Measurements from ENCODE around the gene MSI2.

The MSI2 gene

GRCh38 chr17:57574040-57574513 lies 317.8 kb downstream of the MSI2 start:
- no peak for FAIRE-seq

GRCh38 chr17:57576744-57577143 lies 320.4 kb downstream of the MSI2 start:
- no peak for FAIRE-seq
- TF ChIP-seq TAF1 (IDR thresholded peaks at IDR 0.05; ENCODE audit: borderline replicate concordance, low read depth, low read length) (no peak), POLR2A (IDR thresholded peaks at IDR 0.05; ENCODE audit: low read depth, low read length) (no peak), POLR2AphosphoS5 (IDR thresholded peaks at IDR 0.05; ENCODE audit: low read depth, low read length) (no peak)
- DNase-seq (ENCODE audit: insufficient read length) = no peak

More at GRCh38 chr17:57574040-57574513, 317.8 kb downstream of the MSI2 start:
- no peak for TF ChIP-seq POLR2AphosphoS5 (IDR thresholded peaks at IDR 0.05; ENCODE audit: low read depth, low read length)
- no peak for TF ChIP-seq TAF1 (IDR thresholded peaks at IDR 0.05; ENCODE audit: borderline replicate concordance, low read depth, low read length)
- TF ChIP-seq POLR2A (IDR thresholded peaks at IDR 0.05; ENCODE audit: low read depth, low read length) = no peak
- DNase-seq (ENCODE audit: insufficient read length) = no peak

GRCh38 chr17:57577751-57578607 lies 321.7 kb downstream of the MSI2 start:
- DNase-seq (ENCODE audit: insufficient read length) = no peak

GRCh38 chr17:57578608-57579225 lies 322.4 kb downstream of the MSI2 start:
- FAIRE-seq = no peak
- TF ChIP-seq POLR2A (IDR thresholded peaks at IDR 0.05; ENCODE audit: low read depth, low read length) (no peak), POLR2AphosphoS5 (IDR thresholded peaks at IDR 0.05; ENCODE audit: low read depth, low read length) (no peak), TAF1 (IDR thresholded peaks at IDR 0.05; ENCODE audit: borderline replicate concordance, low read depth, low read length) (no peak)
- no peak for DNase-seq (ENCODE audit: insufficient read length)

More at GRCh38 chr17:57577751-57578607, 321.7 kb downstream of the MSI2 start:
- no peak for FAIRE-seq
- TF ChIP-seq TAF1 (IDR thresholded peaks at IDR 0.05; ENCODE audit: borderline replicate concordance, low read depth, low read length) (no peak), POLR2AphosphoS5 (IDR thresholded peaks at IDR 0.05; ENCODE audit: low read depth, low read length) (no peak), POLR2A (IDR thresholded peaks at IDR 0.05; ENCODE audit: low read depth, low read length) (no peak)

- DNase-seq (ENCODE audit: insufficient read length) (no peak), FAIRE-seq (no peak)
- TF ChIP-seq TAF1 (IDR thresholded peaks at IDR 0.05; ENCODE audit: borderline replicate concordance, low read depth, low read length) (no peak), POLR2A (IDR thresholded peaks at IDR 0.05; ENCODE audit: low read depth, low read length) (no peak), POLR2AphosphoS5 (IDR thresholded peaks at IDR 0.05; ENCODE audit: low read depth, low read length) (no peak)
Measured at GRCh38 chr17:57579245-57579644, 322.9 kb downstream of the MSI2 start.

GRCh38 chr17:57580055-57580739 lies 323.9 kb downstream of the MSI2 start:
- FAIRE-seq = no peak
- DNase-seq (ENCODE audit: insufficient read length) = no peak
- TF ChIP-seq TAF1 (IDR thresholded peaks at IDR 0.05; ENCODE audit: borderline replicate concordance, low read depth, low read length) (no peak), POLR2A (IDR thresholded peaks at IDR 0.05; ENCODE audit: low read depth, low read length) (no peak), POLR2AphosphoS5 (IDR thresholded peaks at IDR 0.05; ENCODE audit: low read depth, low read length) (no peak)

GRCh38 chr17:57582881-57583756 lies 326.8 kb downstream of the MSI2 start:
- TF ChIP-seq POLR2AphosphoS5 (IDR thresholded peaks at IDR 0.05; ENCODE audit: low read depth, low read length) = no peak
- TF ChIP-seq TAF1 (IDR thresholded peaks at IDR 0.05; ENCODE audit: borderline replicate concordance, low read depth, low read length) = no peak
- no peak for TF ChIP-seq POLR2A (IDR thresholded peaks at IDR 0.05; ENCODE audit: low read depth, low read length)
- FAIRE-seq (no peak), DNase-seq (ENCODE audit: insufficient read length) (no peak)

- no peak for TF ChIP-seq TAF1 (IDR thresholded peaks at IDR 0.05; ENCODE audit: borderline replicate concordance, low read depth, low read length)
- no peak for TF ChIP-seq POLR2A (IDR thresholded peaks at IDR 0.05; ENCODE audit: low read depth, low read length)
- TF ChIP-seq POLR2AphosphoS5 (IDR thresholded peaks at IDR 0.05; ENCODE audit: low read depth, low read length) = no peak
- DNase-seq (ENCODE audit: insufficient read length) (no peak), FAIRE-seq (no peak)
Measured at GRCh38 chr17:57584050-57584551, 327.8 kb downstream of the MSI2 start.

- no peak for FAIRE-seq
- TF ChIP-seq TAF1 (IDR thresholded peaks at IDR 0.05; ENCODE audit: borderline replicate concordance, low read depth, low read length) = no peak
- TF ChIP-seq POLR2A (IDR thresholded peaks at IDR 0.05; ENCODE audit: low read depth, low read length) = no peak
- no peak for TF ChIP-seq POLR2AphosphoS5 (IDR thresholded peaks at IDR 0.05; ENCODE audit: low read depth, low read length)
- DNase-seq (ENCODE audit: insufficient read length) = no peak
Measured at GRCh38 chr17:57585341-57586195, 329.2 kb downstream of the MSI2 start.
